Hematopoietic multipotent progenitor cell treated with erythropoietin and hydrocortisone succinate and interleukin-3 and kit ligand, for 8 days (in vitro differentiated cells): Measurements from ENCODE around the gene NUP50.
"Not testable (repeated sequence)": the region's sequence is repeated elsewhere in the genome, so short reads cannot be mapped to it uniquely, and the experiment has no call there.

Experiments used
- DNase-seq: peaks from one replicate; pipeline ENCODE4 v3.0.0-alpha.2; 2015

NUP50 gene

DNA sequence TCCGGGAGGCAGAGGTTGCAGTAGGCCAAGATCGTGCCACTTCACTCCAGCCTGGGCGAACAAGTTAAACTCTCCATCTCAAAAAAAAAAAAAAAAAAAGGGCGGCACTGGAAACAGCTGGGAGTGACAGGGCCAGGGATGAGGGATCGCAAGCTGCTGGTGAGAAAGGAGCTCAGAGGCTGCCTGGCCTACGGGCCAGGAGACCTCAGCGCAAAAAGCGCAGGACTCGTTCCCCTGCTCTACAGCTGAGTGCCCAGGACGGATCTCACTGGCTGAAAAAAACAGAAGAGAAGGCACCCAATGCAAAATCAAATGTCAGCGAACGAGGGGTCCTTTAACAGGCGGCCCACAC is 650 bp upstream of the NUP50 start:
- DNase-seq: peak; percentile 35

DNA sequence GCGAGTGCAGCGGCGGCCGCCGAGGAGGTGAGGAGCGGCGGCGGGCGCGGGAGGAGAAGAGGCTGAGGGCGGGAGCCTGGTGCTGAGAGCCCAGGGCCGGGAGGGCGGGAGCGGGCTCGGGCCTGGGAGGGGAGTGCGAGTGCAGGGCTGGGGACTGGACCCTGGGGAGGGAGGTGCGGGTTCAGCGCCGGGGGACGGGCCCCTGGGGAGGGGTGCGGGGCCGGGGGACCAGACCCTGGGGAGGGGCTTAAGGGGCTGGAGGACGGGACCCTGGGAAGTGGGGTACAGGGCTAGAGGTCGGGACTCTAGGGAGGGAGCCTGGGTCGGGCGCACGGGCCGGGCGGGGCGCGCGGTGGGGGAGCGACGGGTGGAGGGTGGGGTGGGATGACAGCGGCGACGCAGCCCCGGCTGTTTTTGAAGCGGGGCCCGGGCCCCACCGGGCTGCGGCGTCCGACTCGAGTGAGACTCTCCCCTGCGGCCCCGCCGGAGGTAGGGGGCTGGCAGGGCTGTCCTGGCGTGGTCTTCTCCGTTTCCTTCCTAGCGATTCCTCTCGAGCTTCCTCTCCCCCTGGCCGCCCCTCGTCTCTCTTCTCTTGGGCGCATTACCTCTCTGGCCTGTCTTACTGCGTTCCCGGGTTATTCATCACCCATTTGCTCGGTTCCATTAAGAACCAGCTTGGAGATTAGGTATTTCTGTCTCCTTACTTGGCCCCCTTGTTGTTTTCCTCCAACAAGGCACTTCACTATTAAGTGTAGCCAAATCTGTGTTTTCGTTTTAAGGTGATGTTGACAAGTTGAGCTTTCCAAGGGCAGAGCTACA is 754 bp downstream of the NUP50 start:
- DNase-seq: peak; percentile 28

DNA sequence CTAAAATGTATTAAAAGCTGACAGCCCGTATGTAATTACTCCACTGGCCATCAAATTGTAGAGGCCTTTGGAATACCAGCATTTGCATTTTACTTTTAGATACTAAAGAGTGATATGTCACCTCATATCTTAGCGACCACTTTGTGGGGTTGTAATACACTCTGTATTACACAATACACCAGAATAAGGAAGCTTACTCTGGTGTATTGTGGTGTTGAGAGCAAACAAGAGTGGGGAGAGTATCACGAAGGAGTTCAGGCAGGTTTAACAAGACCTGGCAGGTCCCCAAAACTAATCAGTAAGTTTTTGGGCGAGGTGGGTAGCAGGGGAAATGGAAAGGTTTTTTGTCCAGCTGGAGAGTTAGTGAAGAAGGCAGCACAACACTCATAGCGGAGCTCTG is 3.2 kb downstream of the NUP50 start:
- peak; percentile 44 for DNase-seq

DNA sequence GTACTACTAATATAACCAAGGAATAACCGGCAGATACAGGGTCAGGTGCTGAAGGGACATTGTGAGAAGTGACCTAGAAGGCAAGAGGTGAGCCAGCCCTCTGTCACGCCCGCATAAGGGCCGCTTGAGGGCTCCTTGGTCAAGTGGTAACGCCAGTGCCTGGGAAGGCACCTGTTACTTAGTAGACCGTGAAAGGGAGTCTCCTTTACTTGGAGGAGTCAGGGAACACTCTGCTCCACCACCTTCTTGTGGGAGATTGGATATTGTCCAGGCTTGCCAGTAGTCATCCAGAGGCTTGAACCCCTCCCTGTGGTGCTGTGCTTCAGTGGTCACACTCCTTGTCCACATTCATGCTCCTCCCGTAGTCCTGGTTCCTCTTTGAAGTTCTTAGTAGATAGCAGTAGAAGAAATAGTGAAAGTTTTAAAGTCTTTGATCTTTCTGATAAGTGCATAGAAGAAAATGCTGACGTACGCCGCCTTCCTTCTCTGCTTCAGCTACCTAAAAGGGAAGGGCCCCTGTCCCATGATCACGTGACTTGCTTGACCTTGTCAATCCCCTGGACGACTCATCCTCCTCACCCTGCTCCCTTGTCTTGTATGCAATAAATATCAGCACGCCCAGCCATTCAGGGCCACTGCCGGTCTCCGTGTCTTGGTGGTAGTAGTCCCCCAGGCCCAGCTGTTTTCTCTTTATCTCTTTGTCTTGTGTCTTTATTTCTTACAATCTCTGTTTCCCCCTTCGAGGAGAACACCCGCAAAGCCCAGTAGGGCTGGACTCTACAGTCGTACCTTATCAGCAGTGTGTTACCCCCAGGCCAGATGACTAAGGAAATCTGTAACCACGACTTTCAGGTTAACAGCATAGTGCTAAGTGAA is 6.1 kb downstream of the NUP50 start:
- peak; percentile 77 for DNase-seq

DNA sequence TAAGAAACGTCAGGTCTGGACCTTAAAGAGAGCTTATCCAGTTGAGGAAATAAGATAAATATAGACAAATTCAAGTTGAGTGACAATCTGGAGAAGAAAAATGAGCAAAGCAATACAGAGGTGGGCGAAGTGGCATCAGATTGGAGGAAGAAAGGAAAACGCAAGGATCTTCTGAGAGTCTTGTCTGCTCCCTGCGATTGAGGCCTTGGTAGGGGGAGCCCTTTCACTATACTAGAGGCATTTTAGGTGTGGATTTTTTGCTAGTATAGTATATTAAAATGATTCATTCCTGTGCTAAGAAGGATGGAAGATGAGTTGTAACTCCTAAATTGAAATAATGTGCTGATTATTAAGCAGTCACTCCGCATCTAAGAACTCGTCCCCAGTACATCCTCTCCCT is 8.1 kb downstream of the NUP50 start:
- DNase-seq: no peak

DNA sequence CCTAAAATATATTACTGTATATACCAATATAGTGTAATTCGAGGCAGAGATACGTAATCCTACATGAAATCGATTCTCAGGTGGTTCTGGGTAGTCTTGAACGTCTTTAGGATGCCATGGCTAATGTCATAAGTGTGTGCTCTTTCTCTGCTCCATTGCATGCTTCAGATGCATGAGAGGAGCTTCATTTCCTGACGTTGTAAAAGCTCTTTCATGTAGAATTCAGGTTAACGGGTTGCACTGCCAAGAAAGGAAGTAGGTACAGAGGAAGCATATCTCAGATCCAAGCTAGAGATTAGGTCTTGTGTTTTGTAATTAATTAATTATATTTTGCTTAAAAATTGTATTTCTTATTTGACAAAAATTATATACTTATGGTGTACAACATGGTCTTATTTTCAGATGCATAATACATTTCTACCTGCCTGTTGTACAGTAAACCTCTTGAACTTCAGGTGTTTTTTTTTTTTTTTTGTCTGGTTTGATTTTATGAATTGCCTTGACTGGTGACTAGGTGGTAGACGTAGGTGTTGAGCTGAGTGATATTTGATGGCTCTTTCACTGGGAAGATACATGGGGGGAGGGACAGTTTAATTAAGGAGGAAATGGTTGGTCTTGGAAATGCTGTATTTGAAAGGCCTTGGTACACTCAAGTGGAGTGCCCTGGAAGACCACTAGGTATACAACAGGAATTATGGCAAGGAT is 9.3 kb downstream of the NUP50 start:
- DNase-seq: no peak

DNA sequence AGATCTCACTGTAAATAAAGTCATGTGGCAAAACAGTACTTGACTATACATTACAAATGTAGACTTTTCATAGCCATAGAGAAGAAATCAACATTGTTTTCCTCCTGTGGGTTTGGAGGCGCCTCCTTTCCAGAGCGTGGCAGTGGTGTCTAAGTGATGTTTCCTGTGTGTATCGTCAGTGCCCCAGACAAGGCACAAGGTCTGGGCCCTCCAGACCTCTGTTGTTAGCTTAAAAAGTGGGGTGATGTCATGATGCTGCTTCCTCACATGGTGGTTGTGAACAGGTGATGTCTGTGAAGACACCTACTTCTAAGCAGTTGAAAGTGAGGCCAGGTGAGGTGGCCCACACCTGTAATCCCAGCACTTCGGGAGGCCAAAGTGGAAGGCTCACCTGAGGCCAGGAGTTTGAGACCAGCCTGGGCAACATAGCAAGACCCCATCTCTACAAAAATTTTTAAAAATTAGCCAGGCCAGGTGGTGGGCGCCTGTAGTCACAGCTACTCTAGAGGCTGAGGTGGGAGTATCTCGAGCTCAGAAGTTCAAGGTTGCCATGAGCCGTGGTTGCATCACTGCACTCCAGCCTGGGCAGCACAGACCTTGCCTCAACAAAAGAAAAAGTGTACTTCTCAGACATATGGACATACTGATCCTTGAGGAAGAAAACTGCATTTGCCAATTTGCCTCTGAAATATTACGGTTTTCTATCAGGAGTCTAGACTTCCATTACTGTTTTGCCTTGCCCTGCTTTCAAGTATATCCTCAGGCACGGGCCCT is 15.7 kb downstream of the NUP50 start:
- no peak for DNase-seq

DNA sequence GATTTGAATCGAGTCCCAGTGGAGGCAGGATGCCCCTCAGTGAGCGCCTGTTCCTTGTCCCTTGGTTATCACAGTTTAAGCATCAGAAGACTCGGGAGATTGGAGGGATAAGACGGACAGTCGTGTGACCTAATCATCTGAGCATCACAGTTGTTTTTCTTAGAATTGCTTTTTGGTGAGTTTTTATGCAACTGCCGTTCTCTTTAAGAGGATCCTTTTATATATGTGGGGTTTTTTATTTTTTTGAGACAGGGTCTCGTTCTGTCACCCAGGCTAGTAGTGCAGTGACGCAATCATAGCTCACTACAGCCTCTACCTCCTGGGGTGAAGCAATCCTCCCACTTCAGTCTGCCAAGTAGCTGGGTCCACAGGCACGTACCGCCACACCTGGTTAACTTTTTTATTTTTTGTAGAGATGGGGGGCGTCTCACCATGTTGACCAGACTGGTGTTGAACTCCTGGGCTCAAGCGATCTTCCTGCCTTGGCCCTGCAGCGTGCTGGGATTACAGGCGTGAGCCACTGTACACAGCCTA is 16.5 kb downstream of the NUP50 start:
- no peak for DNase-seq

DNA sequence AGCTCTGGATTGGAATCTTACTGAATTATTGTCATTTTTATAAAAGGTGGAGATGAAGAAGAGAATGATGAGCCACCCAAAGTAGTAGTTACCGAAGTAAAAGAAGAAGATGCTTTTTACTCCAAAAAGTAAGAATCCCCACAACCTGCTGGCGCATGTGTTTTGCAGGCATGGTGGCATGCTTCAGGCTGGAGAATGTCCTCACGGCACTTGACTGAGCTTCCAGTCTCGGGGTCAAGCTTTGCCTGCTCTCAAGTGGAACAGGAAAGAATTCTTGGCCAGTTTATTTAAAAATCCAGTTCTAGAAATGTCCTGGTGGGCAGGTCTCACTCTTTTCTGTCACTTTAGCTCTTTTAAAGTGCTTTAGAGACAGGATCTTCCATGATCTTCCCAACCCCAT is 17.5 kb downstream of the NUP50 start:
- DNase-seq: no peak

DNA sequence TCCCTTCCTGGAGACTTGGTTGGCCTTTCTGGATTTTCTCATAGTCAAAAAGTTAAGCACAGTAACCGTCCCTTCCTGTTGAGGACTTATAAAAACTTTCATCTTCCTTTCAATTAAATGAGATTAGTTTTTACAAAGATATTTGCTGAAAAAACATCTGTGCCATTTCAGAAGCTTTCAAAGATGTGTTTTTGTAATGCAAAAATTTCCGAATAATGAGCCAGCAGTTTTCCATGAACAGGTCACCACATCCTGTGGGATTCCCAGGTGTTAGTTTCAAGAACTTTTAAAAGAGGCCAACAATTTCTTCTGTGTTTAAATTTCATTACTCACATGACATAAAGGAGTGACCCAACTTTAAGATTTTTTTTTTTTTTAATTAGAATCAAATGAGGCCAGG is 18.0 kb downstream of the NUP50 start:
- no peak for DNase-seq

DNA sequence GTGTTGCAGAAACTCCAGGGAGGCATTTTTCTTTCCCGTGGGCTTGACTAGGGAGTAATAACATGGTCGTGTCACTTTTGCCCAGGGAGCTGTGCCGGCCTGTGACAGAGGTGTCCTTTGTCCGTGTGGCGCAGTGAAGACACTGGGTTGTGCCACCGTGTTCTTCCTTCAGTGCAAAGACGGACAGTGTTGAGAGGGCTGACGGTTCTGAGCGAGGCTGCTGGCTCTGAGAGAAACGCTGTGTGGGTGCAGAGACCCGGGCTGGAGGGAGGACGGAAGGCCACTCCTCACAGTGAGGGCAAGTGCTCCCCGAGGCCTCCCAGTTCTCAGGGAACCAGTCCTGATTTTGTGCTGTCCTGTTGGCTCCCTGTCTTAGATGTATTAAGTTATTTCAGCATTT is 20.2 kb downstream of the NUP50 start:
- no peak for DNase-seq

DNA sequence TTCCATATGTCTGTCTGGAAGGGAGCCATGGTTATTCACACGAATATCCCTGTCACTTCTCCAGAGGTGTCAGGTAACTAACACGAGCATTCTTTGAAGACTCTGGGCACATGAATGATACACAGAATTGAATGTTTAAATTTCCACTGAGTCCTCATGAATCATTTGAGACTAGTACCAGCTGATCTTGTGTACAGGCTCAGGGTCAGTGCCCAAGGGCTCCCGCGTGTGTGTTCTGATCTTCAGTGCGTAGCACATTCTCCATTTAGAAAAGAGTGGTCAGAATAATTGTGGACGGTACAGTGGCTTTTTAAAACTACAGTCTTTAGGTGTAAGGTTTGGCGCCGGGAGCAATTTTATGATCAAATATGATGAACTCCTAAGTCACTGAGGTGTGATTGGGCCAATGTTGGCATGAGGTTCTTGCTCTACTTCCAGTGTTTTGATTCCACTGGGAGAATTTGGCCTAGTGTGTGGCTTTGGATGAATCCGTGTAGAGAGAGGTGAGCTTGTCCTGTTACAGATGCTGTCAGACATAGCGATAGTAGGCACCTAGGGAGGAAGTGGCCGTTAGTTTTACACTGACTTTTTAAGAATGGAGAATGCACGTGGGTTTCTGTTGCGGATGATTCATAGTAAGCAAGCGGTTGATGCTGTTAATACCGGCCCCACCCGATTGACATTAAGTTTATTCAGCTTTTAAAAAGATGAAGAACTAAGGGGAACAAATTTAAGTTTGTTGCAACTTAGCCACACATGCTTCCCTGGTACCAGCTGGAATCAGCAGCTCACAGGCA is 22.2 kb downstream of the NUP50 start:
- no peak for DNase-seq

DNA sequence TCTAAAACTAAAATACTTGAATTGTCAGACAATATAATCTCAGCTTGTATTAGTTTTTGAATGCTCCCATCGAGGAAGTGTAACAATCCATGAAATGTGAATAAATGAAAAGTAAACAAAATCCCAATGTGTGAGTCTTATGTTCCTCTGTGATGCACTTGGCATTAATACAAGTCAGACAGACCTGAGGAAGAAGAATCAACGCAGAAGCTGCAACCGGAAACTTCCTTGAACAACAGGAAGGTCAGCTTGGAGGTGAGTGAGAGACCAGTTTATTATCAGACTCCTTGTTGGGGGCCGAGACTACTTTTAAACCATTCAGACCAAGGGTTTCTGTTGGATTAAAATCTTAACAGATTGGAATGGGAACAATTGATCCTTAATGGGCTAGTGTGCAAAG is 24.2 kb downstream of the NUP50 start:
- no peak for DNase-seq

DNA sequence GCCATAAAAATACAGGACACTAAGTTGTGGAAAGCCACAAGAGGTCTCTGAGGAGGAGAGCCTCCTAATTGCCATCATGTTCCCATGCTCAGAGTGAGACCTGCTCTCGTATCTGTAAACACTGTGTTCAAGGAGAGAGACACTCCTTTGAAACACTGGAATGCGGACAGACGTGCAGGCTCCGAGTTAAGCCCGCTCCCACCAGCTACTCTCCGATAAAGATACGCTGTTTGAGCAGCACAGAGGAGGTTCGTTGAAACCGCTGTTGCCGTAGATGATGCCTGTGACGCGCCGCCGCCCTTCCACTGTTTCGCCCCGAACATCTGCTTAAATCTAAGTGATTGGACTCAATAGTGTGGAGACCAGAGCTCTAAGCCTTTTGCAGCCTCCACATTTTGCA is 25.1 kb downstream of the NUP50 start:
- no peak for DNase-seq

DNA sequence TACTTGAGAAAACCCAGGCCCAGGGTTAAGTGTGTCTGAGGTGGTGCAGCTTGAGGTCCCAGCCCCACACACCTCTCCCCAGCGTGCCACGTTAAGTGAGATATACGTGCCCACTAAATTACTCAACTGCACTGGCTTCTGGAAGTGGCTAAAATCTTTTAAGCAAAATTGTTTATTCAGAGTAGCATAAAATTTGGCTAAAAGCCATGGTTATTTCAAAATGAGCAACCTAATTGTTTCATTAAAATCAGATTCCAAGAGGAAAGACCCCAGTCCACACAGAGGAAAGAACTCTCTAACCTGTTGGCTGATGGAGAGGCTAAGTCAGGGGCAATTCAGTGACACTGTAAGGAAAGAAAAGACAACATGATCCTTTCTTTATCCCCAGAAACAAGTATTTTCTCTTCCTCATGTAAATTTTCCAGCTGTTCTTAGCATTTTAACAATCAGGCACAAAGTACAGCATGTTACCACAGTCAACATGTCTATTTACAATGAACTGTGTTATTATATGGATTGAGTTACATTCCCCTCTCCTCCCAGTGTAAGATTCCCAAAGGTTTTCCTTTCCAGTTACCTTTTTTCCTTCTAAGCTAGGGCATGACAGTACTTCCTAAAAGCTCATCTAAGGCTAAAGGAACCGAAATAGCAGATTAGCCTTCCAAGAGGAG is 26.6 kb downstream of the NUP50 start:
- no peak for DNase-seq

DNA sequence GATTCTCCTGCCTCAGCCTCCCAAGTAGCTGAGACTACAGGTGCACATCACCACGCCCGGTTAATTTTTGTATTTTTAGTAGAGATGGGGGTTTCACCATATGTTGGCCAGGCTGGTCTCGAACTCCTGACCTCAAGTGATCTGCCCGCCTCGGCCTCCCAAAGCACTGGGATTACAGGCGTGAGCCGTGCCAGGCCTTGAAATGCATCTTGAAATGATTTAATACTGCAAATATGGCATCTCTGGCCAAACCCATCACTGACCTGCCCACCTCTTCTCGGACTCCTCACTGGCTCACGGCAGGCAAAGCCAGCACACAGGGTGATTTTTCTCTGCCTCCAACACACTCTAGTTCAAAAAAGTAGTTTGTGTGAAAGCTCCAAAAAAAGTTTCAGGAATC is 28.0 kb downstream of the NUP50 start:
- DNase-seq: not testable (repeated sequence)

DNA sequence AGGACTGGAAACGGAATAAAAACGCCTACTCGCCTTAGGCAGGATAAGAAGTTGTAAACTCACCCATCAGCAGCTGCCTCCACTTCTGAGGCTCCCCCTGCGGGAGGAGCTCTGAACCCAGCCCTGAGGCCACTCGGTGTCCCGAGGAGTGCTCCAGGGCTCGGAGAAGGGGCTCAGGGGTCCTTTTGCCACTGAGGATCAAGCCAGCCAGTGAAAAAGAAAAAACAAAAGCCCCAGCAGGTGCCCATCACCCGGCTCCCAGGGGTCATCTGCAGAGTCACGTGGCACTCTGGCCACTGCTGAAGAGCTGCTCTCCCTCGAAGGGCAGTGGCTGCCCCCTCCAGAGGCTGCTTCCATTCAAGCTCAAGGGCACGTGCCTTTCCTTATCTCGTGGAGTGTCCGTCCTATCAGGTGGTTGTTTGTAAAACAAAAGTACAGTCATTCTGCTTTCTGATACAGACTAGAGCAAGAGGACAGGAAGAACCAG is 29.0 kb downstream of the NUP50 start:
- no peak for DNase-seq

DNA sequence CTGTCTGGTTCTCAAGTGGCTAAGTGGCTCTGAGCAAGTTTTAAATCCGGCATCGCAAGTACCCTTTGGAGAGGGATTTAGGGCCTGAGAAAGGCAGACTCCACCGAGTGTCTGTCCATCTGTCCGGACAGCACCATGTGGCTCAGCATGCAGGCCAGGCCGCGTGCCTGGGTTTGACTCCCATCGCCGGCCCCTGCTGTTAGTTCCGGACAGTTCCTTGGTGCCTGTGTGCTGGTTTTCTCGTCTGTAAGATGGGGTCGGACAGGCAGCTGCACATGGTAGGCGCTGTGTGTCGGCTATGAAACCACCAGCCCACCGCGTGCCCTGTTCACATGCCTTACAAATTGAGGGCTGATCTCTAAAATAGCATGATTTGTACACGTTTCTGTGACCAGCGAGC is 31.0 kb downstream of the NUP50 start:
- DNase-seq: no peak

DNA sequence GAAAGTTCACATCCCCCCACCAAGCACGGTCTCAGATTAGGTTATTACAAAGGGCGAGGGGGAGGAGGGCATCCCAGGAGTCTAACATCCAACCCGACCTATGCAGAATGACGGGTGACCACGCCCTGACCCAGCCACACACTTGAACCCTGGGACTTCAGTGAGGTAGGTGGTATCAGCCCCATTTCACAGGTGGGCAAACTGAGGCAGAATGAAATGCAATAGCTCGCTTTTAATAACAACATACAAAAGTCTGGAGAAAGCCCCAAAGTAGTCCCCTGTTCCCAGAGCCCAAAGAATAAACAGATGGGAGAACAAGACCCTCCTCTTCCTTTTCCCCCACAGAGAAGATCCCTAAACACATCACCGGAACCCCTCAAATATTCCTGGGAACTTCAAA is 31.9 kb downstream of the NUP50 start:
- DNase-seq: no peak

DNA sequence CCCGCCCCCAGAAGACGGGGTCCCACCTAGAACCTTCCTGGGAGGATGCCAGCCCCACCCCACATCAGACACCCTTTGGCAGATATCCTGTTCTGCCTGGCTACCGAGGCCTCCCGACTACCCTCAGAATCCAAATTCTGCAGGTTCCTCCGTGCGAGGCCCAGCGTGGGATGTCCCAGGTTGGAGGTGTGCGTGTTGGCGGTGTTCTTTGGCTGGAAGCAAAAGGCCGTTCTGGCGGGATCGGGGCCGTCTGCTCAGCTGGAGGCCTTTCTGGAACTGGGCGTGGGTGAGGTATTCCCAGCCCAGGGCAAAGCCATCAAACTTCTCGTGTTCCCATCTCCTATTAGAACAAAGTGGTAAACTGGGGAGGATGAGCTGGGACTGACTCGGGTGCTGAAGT is 32.6 kb downstream of the NUP50 start:
- no peak for DNase-seq
